ENCODE measurements around the gene EED.
"Not testable (repeated sequence)": the region's sequence is repeated elsewhere in the genome, so short reads cannot be mapped to it uniquely, and the experiment has no call there.

EED gene

DNA sequence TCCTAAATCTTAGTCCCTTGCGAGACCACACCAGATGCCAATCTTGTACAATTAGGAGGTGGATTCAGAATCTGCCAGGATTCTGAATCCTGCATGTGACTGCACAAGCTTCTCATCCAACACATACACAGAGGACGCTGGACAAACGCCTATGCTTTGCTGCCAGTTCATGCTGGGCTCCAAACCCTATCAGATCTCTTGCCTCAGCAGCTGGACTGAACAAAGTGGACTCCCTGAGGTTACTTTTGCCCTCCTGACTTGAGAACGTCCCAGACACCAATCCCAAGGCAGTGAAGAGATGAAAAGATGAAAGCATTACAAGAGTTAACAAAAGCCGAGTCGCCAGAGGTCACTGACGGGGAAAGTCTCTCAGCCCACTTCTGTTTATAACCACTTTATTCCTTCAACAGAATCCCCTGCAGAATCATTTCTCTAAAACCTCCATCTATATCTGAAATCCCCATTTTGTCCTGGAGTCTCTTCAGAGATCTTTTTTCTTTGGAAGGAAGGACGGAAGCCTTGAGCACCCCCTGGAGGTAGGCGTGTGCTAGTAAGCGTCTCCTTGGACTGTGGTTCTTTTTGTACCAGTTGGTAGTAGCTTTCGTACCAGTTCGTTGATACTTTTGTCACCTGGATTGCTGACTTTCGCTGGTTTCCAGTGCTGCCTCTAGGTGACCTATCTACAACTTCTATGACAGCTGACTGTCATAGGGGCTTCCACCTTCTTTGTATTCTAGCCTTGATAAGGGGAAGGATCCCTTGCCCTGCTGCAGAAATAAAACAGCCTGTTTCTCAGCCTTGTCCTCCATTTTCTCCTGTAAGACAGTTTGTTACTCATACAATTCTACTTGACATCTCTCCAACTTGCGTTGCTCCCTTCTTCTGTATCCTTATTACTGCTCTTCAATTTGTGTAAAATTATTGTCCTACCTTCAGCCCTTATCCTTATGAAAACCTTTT is 26.1 kb upstream of the EED start:
- DNase-seq (ENCODE audit: low read depth), result peak; percentile 65

DNA sequence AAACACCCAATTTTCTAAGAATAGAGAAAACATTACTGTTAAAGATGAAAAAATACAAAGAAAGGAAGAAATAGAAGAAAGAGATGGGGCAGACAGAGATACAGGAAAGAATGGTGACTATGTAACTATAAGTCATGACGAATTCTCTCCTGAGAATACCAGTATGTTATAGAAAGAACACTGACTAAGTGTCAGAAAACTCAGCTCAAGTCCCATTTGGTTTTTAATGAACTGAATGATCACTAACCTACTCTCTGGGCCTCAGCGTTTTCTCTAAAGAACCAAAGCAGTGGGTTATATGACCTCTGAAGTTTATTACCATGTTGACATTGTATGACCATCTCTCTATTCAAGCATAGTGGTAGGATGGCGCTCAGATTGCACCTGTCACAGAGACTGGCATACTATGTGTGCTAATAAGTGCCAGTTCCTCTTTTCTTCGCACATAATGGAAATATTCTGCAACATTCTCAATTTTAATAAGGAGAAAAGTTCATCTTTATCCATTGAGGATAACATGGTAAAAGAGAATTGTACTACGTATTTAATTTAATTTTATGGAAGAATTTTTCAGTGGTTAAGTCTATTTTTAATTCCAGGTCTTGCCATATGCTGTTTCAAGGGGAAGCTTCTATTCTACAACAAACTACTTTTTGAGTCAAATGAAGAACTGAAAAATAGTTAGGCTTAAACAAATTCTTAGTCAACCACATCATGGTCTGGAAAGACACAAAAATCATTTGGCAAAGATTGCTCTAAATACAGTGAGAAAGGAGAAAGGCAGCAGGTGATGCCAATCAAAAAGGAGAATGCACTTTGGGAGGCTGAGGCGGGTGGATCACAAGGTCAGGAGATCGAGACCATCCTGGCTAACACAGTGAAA is 25.0 kb upstream of the EED start:
- DNase-seq (ENCODE audit: low read depth), result no peak

DNA sequence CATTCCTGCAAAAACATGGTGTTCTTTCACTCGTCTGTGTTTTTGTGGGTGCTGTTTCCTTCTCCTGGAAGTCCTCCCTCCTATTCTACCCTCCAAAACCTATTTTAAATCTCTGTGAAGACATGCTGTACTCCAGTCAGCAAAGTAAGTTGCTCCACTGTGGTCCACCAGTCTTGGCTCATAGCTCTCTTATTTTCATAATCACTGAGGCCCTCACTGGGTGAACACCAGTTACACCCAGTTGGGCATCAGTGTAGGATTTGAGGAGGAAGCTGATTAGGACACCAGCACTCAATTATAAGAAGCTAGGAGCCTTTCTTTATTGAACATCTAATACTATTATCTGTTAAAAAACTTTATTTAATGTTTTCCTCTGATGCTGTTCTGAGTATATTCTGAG is 23.9 kb upstream of the EED start:
- no peak for DNase-seq (ENCODE audit: low read depth)

DNA sequence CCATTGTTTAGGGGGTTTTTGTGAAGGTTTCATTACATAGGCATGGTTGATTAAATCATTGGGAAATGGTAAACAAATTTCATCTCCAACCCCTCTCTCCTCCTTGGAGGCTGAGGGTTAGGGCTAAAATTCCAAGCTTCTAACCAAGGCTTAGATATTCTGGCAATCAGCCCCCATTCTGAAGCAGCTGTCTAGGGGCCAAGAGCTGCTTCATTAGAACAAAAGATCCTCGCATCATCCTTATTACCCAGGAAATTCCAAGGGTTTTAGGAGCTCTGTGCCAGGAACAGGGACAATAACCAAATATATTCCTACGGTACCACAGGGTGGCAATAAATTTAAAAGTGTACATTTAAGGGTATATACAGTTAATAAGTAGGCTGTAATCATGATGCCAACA is 22.5 kb upstream of the EED start:
- DNase-seq (ENCODE audit: low read depth), result no peak

DNA sequence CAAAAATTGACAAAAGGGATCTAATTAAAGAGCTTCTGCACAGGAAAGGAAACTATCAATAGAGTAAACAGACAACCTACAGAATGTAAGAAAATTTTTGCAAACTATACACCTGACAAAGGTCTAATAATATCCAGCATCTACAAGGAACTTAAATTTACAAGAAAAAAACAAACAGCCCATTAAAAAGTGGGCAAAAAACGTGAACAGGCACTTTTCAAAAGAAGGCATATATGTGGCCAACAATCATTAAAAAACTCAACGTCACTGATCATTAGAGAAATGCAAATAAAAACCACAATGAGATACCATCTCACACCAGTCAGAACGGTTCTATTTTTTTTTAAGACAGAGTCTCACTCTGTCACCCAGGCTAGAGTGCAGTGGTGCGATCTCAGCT is 20.0 kb upstream of the EED start:
- DNase-seq (ENCODE audit: low read depth), result not testable (repeated sequence)

DNA sequence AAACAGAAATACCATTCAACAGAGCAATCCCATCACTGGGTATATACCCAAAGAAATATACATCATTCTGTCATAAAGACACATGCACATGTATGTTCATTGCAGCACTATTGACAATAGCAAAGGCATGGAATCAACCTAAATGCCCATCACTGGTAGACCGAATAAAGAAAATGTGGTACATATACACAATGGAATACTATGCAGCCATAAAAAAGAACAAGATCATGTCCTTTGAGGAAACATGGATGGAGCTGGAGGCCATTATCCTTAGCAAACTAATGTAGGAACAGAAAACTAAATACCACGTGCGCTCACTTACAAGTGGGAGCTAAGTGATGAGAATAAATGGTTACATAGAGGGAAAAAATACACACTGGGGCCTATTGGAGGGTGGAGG is 19.2 kb upstream of the EED start:
- DNase-seq (ENCODE audit: low read depth), result not testable (repeated sequence)

DNA sequence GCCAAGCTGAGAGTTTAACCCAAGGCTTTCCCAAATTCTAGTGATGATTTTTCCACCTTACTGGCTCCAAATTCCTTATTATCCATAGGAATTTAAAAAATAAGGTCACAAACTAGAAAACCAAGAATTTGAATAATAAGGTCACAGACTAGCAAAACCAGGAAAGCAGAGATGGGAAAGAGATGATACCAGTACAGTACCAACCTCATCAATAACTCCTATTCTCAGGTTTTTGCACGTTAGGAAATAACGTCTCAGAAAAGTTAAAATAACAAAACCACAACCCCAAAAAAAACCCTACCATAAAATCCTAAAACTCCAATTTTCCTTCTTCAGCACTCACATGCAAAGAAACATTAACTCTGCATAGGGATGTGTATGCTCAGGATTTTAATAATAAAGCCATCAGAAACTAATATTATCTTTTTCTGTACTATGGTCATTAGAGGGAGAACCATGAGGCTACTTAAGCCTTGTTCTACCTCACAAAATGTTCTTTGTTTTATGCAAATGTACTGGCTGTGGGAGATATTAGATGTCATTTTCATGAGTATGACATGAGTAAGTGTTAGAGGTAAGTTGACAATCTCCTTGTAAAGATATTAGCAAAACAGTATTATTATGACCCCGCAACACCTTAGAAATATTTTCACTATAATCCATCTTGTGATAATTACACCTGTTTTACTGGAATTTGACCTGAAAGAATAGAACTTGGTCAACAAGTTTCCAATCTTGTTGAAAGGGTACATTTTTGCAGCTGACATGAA is 16.1 kb upstream of the EED start:
- no peak for DNase-seq (ENCODE audit: low read depth)

DNA sequence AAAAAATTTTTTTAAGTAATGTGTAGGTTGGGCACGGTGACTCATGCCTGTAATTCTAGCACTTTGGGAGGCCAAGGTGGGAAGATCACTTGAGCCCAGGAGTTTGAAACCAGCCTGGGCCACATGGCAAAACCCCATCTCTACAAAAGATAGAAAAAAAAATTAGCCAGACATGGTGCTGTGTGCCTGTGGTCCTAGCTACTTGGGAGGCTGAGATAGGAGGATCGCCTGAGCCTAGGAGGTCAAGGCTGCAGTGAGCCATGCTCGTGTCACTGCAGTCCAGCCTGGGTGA is 15.6 kb upstream of the EED start:
- DNase-seq (ENCODE audit: low read depth), result not testable (repeated sequence)

DNA sequence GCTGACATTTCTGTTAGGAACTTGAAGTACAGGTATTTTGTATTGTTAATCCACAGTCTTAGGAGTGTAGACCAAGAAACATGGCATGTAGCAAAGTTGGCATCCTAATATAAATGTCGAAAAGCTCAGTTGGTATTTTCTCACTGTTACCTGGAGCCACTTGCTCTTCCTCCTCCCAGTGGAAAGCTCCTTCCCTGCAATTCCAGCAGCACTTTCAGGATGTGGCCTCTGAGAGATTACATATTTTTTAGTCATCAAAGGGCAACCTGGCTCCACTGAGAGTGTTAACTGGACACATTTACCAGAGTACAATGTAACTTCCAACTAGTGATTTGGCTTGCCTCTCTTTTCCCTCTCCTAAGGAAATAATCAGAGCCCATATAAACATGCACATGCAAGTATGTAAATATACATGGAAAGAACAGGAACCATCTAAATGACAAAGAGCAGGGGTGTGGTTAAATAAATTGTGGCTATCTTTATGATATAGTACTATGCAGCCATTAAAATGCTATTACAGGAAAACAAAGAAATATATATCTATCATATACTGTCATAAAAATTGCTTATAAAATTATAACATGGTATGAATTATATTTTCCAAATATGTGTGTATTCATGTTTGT is 14.3 kb upstream of the EED start:
- DNase-seq (ENCODE audit: low read depth), result no peak

DNA sequence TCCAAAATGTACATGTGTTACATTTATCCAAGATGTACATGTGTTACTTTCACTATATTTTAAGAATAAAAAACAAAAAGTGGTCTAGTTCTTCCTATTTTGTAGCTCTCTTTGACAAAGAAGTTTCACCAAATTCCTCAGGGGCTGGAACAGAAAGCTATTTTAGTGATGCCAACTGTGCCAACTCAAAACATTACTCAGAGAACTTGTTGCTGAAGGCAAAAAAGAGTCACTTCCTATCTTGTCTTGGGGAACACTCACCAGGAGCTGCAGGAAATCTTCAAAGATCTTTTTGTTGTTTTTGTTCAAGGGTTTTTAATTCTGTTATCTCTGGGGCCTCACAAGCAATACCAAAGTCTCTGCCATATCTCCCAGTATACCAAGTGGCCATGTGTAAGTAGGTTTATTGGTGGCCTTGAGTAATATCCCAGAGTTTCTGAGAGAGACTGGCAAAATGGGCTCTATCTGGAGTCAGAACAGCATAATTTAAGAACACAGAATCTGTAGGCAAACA is 13.6 kb upstream of the EED start:
- DNase-seq (ENCODE audit: low read depth), result no peak

DNA sequence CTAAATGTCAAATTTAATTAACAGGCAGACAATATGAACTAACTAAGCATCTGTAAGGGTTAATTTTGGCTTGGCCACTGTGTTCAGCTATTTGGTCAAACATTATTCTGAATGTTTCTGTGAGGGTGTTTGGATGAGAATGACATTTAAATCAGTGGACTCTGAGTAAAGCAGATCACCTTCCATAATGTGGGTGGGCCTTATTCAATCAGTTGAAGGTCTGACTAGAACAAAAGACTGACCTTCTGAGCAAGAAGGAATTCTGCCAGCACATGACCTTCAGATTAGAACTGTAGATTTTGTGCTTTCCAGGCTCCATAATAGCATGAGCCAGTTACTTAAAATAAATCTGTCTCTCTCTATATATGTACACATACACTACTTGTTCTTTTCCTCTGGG is 12.0 kb upstream of the EED start:
- DNase-seq (ENCODE audit: low read depth), result no peak

DNA sequence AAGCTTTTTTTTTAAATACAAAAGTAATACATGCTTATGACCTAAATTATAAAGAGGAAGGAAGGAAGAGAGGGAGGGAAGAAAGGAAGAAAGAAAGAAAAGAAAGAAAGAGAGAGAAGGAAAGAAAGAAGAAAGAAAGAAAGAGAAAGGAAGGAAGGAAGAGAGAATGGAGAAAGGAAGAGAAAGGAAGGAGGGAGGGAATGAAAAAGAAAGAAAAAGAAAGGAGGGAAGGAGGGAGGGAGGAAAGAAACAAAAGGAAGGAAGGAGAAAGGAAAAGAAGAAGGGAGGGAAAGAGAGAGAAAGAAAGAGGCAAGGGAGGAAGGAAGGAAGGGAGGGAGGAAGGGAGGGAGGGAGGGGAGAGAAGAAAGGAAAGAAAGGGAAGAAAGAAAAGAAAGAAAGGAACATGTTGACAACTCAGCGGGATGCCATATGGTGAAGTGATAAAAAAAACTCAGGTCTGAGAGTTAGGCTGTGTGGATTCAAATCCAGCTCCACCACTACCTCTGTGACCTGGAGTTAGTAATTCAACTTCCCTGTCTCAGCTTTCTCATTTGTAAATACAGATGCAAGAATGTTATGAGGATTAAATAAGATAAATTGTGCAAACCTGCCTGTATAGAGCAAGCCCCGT is 9.6 kb upstream of the EED start:
- no peak for DNase-seq (ENCODE audit: low read depth)

DNA sequence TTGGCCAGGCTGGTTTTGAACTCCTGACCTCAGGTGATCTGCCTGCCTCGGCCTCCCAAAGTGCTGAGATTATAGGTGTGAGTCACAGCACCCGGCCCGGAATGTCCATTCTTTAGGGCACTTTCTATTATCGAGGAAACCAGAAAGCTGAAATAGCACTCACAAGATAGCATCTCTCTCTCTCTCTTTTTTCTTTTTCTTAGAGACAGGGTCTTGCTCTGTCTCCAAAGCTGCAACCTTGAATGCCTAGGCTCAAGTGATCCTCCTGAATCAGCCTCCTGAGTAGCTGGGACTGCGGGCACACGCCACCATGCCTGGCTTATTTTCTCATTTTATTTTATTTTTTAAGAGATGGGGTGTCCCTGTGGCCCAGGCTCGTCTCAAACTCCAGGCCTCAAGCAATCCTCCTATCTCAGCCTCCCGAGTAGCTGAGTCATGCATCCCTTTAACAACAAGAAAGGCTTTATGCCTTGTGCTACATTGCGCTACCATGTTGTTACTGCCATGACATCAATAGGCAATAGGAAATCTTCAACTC is 7.2 kb upstream of the EED start:
- DNase-seq (ENCODE audit: low read depth), result no peak

DNA sequence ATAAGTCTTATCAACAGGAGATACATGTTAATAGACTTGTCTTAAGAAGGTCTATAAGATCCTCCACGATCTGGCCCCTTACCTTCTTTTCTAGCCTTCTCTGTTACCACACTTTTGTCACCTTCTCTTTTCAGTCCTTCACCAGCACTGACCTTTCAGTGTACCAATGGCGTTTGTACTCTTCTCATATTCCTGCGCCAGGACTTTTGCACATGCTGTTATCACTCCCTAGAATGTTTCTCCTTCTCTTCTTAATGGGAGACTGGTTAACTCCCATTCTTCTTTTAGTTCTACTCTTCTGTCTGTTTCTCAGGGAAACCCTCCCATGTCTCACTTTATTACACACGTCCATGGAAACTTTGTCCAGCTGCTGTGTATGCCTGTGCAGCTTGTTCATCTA is 4.4 kb upstream of the EED start:
- DNase-seq (ENCODE audit: low read depth), result no peak

DNA sequence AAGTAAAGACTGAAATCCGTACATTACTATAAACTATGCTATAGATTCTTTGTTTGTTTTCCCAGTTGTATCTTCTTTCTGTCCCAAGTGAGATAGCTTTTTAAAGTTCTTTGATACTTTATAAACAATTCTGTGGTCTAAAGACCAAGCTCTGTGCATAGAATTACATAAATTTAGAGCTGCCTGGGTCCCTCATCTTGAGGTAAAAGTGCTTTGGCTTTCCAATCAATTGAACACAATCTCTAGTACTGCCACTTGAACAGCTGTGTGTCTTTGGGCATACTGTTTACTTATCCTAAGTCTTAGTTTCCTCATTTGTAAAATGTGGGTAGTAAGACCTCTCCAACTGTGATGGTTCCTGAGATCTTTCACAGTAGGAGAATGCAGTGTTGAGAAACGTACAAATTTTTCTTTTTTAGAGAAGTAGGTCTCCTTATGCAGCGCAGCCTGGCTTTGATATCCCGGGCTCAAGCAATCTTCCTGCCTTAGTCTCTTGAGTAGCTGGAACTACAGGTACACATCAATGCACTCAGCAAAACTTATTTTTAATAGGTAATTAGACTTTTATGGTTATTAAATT is 2.5 kb upstream of the EED start:
- DNase-seq (ENCODE audit: low read depth), result no peak

DNA sequence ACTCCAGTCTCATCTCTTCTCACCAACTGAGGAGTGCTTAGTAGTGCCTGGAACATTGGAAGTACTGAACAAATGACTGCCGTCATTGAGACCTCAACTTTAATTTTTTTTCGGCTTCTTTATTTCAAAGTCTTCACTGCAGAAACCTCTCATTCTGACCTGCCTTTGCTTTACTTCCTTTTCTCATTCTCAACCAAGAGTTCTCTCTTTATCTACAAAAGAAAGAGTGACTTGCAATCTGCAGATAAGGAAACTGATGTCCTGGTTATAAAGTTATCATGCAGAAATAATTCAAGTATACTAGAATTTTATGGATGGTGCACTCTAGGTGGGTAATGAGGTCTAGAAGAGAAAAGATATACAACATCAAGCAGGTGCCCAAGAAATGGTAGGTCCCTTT is 1.2 kb upstream of the EED start:
- DNase-seq (ENCODE audit: low read depth), result no peak

DNA sequence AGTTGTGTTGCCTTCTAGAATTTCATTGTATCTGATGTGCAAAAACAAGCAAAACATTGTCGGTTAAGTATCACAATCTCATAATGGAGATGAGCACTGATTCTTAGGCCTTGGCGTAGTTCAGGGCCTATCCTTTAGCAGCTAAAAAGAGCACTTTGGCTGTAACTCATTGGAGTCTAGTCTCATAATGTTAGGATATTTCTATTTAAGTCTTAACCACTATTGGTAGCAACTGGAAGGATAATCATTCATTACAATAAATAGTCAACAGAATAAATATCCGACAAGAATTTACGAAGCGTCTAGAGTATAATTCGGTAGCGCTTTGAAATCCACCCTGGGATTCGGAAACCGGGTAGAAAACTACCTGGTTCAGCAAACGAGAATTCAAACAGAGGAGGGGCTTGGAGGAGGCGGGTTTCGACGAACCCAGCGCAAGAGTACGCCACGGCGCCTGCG is 461 bp upstream of the EED start:
- DNase-seq (ENCODE audit: low read depth), result peak; percentile 75

DNA sequence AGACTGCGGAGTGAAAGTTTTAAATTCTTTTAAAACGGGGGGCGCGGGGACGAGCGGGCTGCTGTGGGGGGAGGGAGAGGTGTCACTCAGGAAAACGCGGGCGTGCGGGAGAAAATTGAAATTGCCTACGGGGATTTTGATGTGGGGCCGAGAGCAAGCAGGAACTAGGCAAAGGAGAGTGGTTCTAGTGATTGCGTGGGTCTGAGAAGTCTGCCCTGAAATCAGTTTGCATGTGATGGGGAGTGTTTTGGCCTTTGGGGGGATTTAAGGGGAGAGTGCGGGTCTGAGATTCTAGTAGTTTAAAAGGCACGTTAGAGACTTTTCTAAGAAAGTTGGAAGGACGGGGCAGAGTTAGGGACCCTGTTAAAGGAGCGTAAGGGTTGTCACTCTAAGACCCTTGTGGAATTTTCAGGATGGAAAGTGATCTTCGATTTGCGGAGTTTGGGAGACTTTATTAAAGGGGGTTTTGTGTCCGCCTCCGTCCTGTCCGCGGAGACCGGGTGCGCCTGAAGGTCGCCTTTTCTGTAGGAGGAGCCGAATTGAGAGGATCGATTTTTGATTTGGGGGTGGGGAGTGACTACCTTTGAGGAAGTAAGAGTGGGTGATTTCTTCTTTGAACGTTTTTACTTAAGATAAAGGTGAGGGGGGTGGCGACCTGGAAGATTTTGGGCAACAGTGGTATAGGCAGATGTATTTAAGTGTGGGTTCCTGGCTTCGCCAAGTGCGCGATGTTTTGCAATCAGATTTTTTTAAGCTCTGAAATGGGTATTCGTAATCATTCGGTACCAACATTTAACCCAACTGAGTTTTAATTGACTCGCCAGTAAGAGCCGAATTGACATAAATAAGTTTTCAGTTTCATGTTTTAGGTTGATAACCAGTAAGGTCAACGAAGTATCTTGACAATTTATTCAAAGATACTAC is 1.1 kb downstream of the EED start:
- no peak for DNase-seq (ENCODE audit: low read depth)

DNA sequence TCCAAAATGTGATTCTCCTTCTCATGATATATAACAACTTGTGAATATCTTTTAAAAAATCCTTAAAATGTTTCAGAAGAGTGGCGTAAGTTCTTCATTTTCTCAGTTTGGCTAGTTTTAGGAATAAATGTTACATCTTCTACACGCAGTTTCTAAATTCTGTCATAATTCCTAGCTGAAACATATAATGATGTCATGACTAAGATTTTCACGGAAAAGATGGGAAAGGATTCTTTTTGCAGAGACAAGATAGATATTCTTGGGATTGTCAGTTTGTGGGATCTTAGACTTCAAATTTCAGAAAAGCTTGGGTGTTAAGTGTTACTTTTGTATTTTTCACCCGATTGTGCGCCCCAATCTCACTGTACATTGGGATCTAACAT is 1.7 kb downstream of the EED start:
- no peak for DNase-seq (ENCODE audit: low read depth)

DNA sequence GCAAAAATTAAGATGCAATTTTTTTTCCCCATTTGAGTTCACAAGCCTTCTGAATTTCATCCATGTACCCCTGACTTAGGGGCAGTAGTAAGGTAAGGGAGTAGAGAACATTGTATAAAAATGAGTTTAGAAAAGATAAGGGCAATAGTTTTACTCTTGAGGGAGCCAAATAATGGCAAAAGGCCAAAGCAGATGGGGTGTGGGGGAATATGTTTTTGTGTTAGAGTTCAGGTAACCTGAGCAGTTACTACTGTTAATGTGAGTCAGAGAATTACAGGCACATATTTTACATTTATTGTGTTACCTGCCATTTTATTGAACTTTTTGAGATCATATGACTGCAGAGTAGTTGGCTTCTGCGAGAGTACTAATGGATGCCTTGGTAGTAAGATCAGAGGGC is 3.1 kb downstream of the EED start:
- DNase-seq (ENCODE audit: low read depth), result no peak
